DND-41 (cell line): ENCODE measurements around the gene HIP1.

Experiments used
- EZH2 ChIP-seq: IDR thresholded peaks from 3 replicates; pipeline ENCODE4 v1.6.1; 2012; ENCODE audit warnings: borderline replicate concordance, low read depth, mild to moderate bottlenecking, moderate library complexity, low read length, inconsistent platforms; ENCODE audit not compliant: severe bottlenecking
- TF ChIP-seq, protein P1 (sequence below): IDR thresholded peaks from 2 replicates; pipeline ENCODE4 v1.5.1; 2012; ENCODE audit warnings: borderline replicate concordance, low read length, moderate library complexity, mild to moderate bottlenecking; ENCODE audit not compliant: poor library complexity, severe bottlenecking; ENCODE audit errors: extremely low read depth

DNA sequence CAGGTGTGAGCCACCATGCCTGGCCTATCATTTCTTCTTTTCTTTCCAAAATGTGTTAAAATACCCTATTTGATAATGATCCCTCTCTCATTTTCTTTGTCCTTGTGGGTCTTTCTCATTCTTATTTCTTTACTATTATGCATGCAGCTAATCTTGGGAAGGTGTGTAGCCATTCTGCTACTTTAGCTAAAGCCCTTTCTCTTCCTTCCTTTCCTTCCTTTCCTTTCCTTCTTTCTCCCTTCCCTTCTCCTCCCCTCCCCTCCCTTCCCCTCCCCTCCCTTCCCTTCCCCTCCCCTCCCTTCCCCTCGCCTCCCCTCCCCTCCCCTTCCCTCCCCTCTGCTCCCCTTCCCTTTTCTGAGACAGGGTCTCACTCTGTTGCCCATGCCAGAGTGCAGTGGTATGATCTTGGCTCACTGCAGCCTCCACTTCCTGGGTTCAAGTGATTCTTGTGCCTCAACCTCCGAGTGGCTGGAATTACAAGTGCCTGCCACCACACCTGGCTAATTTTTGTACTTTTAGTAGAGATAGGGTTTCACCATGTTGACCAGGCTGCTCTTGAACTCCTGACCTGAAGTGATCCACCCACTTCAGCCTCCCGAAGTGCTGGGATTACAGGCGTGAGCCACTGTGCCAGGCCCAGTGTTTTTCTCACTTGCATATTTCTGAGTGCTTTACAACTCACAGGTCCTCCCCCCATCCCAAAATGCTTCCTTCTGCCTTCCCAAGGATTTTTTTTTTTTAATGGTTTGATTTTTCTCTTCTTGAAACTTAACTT is 42.3 kb downstream of the HIP1 start:
- TF ChIP-seq, protein P1, sequence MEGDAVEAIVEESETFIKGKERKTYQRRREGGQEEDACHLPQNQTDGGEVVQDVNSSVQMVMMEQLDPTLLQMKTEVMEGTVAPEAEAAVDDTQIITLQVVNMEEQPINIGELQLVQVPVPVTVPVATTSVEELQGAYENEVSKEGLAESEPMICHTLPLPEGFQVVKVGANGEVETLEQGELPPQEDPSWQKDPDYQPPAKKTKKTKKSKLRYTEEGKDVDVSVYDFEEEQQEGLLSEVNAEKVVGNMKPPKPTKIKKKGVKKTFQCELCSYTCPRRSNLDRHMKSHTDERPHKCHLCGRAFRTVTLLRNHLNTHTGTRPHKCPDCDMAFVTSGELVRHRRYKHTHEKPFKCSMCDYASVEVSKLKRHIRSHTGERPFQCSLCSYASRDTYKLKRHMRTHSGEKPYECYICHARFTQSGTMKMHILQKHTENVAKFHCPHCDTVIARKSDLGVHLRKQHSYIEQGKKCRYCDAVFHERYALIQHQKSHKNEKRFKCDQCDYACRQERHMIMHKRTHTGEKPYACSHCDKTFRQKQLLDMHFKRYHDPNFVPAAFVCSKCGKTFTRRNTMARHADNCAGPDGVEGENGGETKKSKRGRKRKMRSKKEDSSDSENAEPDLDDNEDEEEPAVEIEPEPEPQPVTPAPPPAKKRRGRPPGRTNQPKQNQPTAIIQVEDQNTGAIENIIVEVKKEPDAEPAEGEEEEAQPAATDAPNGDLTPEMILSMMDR: no peak
- TF ChIP-seq EZH2: no peak
